Stimulated activated CD8-positive, alpha-beta memory T cell treated with anti-CD3 and anti-CD28 coated beads, Interleukin-7, amount 100 ng/mL, for 1 hour (primary cell): ENCODE measurements around the gene SPAAR.
"Not testable (repeated sequence)": the region's sequence is repeated elsewhere in the genome, so short reads cannot be mapped to it uniquely, and the experiment has no call there.

Source experiments
- DNase-seq, 2 donors: peaks; one replicate each; pipeline ENCODE4 v3.0.0-alpha.2; 2020; ENCODE audit warnings: low read depth in 2 of 2

Gene SPAAR

DNA sequence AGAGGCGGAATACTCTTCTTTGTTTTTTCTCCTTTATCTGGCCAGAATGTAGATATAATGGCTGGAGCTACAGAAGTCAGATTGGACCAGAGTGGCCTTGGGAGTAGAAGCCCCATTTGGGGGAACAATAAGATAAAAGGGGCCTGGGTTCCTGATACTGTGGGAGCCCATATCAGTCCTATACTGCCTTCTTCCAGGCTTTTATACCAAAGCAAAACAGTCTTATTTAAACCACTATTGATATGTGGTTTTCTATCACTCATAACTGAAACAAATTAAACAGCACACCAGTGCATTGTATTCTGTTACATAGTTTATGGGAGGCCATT is 14.3 kb downstream of the SPAAR start:
- DNase-seq = no peak

DNA sequence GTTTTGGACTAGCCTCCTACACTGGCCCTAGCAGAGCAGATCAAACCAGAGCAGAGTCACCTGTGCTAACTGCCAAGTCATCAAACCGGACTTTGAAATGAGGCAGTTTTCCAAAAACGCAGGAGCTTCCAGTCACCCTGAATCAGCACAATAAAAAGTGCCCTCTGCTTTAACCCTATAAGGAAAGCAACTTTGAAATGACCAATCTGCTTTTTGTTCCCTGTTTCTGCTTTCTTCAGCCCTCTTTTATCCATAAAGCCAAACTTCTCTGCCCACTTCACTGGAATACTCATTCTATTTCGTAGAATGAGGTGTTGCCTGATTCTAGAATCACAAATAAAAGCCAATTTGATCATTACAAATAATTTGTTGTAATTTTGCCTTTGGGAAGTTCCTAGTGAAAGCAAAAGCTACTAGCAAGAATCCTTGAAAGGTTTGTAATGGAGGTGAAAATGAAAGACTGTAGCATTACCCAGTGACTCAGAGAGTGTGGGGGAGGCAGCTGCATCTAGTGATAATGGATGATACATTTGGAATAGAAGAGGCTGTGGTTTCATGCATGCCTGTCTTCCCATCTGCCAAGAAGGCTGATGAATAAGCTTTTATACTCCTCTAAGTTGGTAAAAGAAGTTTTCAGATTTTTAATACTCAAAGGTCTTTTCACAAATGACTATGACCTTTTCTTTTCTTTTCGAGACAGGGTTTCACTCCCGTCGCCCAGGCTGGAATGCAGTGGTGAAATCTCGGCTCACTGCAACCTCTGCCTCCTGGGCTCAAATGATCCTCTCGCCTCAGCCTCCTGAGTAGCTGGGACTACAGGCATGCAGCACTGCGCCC is 14.9 kb downstream of the SPAAR start:
- DNase-seq = no peak

DNA sequence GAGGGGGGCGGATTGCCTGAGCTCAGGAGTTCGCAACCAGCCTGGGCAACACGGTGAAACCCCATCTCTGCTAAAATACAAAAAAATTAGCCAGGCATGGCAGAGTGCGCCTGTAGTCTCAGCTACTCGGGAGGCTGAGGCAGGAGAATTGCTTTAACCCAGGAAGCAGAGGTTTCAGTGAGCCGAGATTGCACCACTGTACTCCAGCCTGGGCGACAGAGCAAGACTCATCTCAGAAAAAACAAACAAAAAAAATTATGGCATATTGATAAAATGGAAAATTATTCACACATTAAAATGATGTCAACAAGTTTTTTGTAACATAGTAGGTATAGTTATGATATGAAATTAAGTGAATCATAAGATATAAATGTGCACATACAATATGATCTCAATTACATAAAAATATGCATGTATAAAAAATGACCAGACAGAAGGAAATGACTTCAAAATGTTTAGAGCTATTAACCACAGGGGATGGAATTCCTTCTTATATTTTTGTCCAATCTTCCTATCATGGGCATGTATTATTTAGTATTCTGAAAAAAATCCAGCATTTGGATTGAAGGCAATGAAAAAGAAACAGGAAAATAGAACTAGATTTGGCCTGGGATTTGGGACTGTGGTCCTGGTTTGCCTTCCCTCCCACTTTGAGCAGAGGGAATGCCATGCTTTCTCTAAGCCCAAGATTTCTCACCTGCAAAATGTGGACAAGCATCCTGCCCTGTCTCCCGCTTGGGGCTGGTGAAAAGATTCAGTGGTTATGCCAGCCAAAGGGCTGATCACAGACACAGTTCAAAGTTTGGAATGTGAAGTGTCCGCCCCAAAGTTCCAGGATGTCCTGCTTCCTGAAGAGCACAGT is 19.5 kb downstream of the SPAAR start:
- DNase-seq = no peak

DNA sequence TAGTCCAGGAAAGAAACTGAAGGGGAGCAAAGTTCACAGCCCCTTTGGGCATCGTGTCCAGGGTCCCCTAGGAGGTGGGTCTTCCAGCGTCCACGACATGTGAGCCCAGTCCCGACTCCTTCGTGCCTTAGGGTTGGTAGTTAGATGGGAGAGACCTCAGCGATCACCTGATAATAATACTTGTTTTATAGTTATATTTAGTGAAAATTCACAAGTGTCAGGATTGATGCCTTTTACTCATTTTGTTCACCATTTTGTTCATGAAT is 20.1 kb downstream of the SPAAR start:
- DNase-seq = no peak

DNA sequence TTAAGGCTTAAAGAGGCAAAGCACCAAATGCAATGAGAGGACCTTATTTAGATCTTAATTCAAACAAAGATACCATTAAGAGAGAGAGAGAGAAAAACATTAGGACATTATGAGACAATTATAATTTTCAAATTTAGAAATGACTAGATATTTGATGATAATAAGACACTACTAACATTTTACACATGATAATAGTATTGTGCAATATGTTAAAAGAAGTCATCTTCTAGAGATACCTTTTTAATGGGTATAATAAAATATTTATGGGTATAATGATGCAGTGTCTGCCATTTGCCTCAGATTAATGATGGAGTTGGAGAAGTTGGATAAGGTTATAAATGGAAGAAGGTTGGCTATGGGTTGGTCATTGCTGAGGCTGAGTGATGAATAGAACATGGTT is 21.2 kb downstream of the SPAAR start:
- no peak for DNase-seq

DNA sequence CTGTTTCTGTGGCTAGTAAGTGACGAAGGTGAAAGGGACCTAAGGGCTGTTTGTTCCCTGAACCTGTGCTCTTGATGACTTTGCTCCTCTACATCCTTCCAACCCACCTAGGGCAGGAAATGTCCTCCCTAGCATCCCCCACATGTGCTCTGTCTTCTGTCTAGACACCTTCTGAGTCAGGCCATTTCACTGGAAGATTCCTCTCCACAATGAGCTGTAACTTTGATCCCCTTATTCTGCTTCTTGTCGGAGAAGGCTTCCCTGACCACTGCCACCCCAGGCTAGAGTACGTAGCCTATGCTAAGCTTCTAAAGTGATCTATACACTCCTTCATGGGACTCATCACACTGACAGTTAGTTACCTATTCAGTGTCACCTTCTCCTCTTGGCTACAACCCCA is 21.7 kb downstream of the SPAAR start:
- DNase-seq = no peak

DNA sequence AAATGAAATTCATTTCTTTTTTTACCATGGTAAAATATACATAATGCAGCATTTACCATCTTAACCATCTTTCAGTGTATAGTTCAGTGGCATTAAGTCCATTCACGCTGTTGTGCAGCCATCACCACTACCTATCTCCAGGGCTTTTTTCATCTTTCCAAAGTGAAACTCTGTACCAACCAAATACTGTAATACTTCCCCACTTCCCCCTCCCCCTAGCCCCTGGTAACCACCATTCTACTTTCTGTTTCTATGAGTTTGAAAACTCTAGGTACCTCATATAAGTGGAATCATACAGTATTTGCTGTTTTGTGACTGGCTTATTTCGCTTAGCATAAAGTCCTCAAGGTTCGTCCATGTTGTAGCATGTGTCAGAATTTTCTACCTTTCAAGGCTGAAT is 23.4 kb downstream of the SPAAR start:
- DNase-seq = no peak

DNA sequence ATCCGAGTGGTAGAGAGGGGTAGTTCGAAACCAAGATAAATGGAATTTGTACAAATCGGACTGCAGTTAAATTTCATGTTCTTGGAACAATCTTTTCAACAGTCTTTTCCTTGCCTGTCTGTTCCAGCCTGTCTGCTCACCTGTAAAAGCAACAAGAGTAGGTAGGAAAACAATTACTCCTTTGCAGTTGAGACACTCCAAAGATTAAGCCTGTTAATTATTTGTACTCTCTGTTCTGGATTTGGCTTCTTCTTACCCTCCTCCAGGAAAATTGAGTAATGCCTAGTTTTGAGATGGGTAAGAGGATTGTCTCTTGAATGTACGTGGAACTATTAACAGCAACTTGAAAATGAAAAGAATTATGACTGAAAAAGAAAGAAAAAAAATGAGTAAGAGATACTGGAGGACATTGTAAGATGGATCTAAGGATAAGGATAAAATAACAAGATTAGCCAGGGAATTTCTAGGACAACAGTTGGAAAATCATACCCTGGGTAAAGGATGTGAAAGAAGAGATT is 24.3 kb downstream of the SPAAR start:
- no peak for DNase-seq

DNA sequence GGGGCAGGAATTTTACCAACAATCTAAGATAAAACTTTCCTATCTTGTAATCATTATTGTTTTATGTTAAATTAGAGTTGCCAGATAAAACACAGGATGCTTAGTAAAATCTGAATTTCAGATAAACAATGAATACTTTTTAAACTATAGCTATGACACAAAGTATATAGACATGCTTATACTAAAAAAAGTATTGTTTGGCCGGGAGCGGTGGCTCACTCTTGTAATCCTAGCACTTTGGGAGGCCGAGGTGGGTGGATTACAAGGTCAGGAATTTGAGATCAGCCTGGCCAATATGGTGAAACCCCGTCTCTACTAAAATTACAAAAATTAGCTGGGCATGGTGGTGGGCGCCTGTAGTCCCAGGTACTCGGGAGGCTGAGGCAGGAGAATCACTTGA is 24.8 kb downstream of the SPAAR start:
- not testable (repeated sequence) for DNase-seq

DNA sequence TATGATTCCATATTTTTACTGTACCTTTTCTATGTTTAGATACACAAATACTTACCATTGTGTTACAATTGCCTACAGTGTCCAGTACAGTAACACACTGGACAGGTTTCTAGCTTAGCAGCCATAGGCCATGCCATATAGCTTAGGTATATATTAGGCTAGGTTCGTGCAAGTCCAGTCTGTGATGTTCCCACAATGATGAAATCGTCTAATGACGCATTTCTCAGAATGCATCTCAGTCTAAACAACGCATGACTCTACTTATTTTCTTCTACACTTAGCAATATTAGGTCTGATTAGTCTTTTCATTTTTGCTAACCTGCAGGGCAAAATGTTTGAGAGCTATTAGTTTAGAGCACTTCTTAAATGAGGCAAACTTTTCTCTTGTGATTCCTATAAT is 26.0 kb downstream of the SPAAR start:
- DNase-seq = no peak

DNA sequence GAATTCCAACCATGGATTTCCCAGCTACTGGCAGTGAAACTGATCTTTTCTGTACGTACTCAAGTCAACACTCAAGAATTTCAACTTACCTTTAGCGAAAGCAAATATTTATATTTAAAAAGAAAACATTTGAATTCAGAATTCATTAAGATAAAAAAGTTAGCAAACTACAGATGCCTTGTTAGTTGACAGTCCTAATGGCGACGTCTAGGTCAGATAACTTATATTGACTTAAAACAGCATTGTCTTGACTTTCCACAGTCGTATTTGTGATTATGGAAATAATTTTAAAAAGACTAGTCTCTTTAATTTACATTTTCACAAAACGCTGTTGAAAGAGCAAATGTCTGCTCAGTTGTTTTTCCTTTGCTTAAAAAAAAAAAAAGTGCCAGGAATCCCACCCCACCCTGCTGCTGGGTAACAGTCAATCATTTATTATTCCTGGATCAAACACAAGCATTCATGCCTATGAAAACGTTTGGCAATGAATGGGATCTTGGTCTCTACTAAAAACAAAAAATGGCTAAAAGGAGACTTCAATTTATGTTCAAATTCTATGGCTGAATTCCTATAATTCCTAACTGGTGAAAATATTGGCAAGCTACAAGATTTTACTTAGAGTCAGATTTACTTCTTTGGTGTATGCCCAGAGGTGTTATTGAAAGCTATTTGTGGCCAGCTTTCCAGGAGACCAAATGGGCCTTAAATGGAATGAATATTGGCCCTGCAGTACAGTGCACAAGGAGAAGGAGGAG is 26.6 kb downstream of the SPAAR start:
- DNase-seq = no peak

DNA sequence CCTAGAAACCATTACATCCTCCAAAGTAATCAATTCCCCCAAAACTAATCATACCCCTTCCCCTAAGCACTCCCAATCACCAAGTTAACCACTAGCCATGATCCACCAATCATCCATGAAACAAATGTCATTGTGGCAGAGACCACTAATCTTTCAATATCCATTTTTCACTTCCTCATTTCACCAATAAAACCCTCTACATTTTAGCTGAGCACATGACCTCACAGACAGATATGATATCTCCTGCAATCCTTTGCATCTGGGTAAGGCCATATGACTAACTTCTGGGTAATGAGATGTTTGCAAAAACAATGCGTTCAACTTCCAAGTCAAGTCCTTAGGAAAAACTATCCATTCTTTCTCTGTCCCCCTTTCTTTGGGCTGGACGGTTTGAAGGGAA is 27.9 kb downstream of the SPAAR start:
- no peak for DNase-seq

DNA sequence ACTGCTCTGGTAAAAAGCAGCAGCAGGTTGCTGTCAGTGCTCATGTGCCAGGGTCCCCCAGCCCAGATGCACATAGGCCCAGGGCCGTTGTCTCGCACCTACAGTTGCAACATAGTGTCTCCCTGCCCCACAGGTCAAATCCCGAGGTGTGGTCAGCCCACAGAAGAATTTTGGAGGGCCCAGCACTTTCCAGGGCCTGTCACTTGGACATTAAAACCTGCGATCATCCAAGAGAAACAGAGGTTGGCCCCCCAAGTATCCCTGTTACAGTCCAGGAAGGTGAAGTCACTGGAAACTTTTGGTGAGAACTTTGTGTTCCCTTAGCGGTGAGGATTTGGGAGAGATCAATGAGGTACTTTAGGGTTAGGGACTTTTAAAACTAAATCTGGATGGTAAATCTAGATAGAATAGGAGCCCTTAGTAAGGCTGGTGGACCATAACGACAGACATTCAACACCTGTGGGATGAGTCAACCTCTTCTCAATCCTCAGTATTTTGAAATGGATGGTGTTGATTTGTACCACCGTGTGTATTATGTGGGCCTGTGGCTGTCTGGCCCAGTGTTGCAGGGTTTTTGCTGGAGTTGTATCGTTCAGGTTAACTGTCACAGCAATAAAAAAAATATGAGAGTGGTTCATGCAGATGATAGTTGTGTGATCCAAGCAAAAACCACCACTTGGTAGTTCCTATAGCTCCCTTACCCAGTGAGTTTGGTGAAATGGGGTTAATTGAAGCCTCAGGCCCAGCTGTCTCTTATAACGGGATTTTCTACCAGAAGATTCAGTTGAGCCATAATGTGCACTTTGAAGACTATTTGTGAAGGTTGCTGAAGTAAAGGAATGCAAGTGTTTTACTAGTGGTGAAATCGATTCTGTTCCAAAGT is 29.4 kb downstream of the SPAAR start:
- no peak for DNase-seq

DNA sequence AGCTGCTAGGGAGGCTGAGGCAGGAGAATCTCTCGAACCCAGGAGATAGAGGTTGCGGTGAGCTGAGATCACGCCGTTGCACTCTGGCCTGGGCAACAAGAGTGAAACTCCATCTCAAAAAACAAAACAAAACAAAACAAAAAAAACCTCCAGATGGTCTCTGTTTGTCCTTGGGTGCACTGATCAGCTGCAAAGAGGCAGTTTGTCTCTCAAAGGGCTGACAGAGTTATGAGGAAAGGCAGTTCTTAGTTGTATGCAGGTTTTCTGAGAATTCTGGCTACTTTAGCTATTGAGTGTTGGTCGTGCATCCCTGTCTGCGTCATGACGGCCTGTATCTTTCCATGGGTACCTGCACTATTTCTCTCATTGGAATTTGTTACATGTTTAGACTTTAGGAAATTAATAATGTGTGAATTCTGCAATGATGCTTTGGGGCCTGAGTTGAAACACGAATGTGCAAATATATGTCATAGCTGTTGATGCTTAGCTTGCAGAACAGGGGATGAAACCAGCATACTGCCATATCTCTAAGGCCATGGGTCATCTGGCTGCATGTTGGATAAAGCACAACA is 30.5 kb downstream of the SPAAR start:
- DNase-seq = no peak

DNA sequence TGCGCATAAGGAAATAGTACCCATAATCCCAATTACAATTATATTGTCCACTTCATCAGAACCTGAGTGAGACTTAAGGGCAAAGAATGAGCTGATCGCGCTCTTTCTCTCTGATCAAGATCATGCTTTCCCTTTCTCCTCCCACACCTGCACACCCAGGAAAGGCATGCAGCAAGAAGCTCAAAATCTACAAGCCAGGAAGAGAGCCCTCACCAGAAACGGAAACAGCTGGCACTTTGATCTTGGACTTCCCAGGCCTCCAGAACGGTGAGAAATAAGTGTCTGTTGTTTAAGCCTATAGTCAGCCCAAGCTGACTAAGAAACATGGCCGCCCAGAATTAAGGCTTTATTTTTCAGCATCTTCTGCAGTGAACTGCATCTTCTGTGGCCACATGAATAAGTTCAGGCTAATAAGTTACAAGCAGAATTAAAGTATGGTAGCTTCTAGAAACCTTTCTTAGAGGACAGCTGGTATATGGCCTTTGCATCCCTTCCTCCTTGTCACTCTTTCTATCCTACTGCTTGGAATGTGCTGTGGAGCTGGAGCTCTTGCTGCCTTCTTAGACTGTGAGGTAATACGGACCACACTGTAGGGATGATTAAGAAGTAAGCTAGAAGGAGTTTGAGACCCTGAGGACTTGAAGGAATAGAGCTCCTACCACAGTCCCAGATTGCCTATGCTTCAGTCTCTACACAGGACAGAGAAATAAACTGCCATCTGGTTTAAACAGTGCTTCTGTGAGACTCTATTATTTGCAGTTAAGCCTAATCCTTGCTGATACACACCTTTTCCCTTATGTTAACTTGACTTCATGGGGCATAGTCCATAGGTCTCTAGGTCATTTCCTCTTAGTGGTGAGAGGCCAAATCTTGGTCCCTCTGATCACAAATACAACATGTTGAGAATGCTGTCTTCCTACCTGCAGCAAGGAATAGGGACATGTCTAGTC is 31.4 kb downstream of the SPAAR start:
- DNase-seq = no peak

DNA sequence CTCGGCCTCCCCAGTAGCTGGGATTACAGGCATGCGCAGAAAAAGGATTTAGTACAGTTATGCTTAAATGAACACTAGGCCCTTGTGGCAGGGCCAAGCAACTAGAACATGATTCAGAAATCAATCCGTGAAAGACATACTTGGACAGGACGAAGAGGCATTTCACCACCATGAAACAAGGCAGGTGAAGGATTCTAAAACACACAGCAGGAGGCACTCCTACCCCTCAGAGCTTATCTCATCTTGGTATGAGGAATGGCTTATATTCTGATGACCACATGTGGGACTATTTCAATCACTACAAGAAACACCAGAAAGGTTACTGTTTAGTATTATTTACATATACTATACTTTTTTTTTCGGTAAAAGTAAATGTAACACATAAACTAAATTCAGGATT is 33.0 kb downstream of the SPAAR start:
- no peak for DNase-seq

DNA sequence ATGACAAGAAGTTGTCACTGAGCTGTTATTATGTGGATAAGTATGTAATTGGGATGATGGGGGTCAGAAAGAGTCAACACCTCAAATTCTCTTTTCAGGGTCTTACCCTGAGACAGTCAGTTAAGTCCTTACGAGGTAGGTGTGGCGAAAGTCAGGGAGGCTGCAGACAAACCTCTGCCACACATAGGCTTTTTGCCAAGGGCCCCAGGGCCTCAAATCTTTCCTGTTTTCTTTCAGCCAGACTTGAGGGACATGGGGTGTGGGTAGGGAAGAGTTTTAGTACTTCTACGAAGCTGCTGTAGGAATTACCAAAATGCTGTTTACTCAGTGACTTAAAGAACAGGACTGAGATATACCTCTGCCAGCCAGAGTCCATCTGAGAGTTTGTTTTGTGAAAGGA is 34.9 kb downstream of the SPAAR start:
- DNase-seq = no peak

DNA sequence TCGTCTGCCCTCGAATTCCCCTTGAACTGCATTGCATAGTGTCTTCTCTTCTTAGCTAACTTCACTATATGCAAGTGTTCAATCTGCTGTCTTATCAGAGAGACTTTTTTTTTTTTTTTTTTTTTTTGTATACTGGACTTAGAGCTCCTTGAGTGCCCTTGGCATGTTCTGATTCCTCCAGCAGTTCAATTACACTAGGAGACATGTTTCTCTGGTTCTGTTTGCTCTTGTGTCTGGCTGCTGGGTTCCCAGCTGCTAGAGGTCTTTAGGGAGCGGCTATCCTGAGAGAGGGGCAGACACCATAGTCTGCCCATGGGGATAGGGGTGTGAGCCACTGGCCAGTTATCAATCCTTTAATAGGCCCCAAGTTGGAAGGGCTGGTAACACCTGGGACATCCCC is 35.6 kb downstream of the SPAAR start:
- DNase-seq = no peak

DNA sequence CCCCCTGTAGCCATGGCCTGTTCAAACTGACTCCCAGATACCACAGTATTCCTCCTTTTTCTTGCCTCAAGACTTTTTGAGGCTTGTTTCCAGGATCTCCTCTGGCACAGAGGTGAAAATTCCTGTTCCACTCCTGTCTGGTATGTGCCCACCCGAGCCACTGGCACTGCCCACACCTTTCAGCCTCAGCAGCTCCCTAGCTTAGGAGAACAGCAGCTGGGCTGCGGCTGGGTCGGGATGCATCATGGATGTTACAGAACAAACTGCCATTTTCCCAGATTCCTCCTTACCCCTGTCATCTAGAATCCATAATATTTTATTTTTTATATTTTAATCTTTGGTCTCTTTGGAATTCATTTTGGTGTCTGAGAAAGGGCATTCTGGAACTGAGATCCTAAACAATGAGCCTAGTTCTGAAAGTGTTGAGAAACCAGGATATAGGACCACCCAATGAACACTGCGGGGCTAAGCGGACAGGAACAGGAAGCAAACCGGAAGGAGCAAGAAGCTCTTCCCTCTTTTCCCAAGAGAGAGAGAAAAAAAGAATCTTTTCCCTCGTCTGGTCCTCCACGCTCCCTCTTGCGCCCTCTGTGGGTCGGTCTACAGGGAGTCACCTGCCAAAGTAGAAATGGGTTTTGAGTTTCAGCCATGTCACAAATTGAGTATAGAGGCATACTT is 36.2 kb downstream of the SPAAR start:
- peak; percentile 21 to 39 for DNase-seq

DNA sequence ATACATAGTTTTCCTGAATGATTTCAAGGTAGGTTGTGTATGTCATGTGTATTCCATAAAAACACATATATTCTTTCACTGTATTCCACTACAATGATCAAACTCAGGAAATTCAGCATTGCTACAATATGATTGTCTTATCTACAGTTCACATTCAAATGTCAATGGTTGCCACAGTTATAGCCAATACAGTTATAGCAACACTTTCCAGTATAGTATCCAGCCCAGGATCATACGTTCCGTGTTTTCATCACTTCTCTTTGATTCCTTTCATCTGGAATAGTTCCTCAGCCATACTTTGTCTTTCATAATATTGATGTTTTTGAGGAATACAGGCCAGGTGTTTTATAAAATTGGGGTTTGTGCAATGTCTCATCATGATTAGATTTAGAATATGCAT is 39.2 kb downstream of the SPAAR start:
- no peak for DNase-seq
